Measurements from ENCODE around the gene DBN1.

- no peak for TF ChIP-seq CTCF (IDR thresholded peaks at IDR 0.05)
- no peak for TF ChIP-seq POLR2A (IDR thresholded peaks at IDR 0.05)
Measured at GRCh38 chr5:177499842-177500241, 26.4 kb upstream of the DBN1 start.
